Measurements from ENCODE around the gene ADK. TPM values are rescaled to one million over a fixed set of nuclear protein-coding genes. Genes with fewer than 3 reads are reported as not detected.

The ADK gene
- total RNA-seq, 1 donor from 2014 or later, result 26.2 TPM

DNA sequence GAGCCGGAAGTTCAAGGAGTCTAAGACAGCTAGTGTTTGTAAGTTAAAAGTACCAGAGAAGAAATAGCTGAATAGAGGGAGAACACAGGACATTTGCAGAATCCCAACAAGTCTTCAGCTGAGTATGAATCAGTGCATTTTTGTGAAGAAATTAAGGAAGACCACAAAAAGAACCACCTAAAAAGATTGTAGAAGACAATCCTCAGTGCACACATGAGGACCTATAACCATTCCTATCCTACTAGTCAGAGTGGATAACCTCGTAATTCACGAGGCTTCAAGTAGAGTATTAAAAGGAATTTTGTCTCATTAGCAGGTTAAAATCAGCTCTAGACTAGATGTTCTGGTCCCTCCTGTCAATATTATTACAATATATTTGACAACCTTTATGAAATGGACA, 380.0 kb downstream of the ADK start:
- Mint-ChIP-seq H3K9me3 (peaks cover 17% of the 10 kb centered on the region), H3K27me3 (ENCODE audit: low read depth) (no peaks in the 10 kb centered on the region), H3K36me3 (peaks cover 4% of the 10 kb centered on the region), H3K4me1 (no peaks in the 10 kb centered on the region), H3K4me3 (no peak overlapping the region), H3K27ac (no peak overlapping the region)
- TF ChIP-seq, protein P1, sequence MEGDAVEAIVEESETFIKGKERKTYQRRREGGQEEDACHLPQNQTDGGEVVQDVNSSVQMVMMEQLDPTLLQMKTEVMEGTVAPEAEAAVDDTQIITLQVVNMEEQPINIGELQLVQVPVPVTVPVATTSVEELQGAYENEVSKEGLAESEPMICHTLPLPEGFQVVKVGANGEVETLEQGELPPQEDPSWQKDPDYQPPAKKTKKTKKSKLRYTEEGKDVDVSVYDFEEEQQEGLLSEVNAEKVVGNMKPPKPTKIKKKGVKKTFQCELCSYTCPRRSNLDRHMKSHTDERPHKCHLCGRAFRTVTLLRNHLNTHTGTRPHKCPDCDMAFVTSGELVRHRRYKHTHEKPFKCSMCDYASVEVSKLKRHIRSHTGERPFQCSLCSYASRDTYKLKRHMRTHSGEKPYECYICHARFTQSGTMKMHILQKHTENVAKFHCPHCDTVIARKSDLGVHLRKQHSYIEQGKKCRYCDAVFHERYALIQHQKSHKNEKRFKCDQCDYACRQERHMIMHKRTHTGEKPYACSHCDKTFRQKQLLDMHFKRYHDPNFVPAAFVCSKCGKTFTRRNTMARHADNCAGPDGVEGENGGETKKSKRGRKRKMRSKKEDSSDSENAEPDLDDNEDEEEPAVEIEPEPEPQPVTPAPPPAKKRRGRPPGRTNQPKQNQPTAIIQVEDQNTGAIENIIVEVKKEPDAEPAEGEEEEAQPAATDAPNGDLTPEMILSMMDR (IDR thresholded peaks at IDR 0.05; ENCODE audit: unreplicated experiment), result no peak
- no peak for DNase-seq (ENCODE audit: low spot score in 2 of 2, unreplicated experiment in 2 of 2)

DNA sequence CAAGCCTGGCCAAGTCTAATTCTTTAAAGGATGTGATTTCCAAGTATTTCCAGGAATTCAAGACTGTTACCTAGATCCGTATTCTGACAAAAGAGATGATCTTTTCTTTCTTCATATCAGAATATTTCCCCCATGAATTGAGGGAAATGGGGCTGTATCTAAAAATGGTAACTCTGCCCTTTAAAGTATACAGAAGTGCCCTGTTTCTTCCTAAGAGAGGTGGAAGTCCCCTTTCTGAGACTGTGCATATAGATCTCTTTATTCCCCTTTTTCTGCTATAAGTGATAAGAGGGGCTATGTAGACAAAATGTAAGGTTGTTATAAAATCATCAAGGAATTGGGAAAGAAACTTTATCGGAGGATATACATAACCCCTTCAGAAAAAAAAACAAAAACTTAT, 388.3 kb downstream of the ADK start:
- no peaks in the 10 kb centered on the region for H3K27me3 Mint-ChIP-seq (ENCODE audit: low read depth)
- no peak for DNase-seq (ENCODE audit: low spot score in 2 of 2, unreplicated experiment in 2 of 2)
- no peak overlapping the region for H3K27ac Mint-ChIP-seq
- TF ChIP-seq, protein P1 (IDR thresholded peaks at IDR 0.05; ENCODE audit: unreplicated experiment), result no peak
- H3K36me3 Mint-ChIP-seq, result peaks cover 3% of the 10 kb centered on the region
- peaks cover 5% of the 10 kb centered on the region for H3K4me1 Mint-ChIP-seq
- no peak overlapping the region for H3K4me3 Mint-ChIP-seq
- H3K9me3 Mint-ChIP-seq, result no peaks in the 10 kb centered on the region

DNA sequence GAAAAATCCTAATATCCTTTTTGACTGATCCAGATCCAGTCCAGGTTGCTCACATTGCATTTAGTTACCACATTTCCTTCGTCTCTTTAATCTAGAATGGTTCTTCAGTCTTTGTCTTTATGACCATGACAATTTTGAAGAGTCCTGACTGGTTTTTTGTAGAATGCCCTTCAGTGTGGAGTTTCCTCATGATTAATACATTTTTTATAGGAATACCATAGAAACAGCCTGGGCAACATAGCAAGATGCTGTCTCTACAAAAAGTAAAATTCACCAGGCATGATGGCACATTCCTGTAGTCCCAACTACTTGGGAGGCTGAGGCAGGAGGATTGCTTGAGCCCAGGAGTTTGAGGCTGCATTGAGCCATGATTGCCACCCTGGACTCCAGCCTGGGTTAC, 390.4 kb downstream of the ADK start:
- H3K9me3 Mint-ChIP-seq, result no peaks in the 10 kb centered on the region
- H3K27me3 Mint-ChIP-seq (ENCODE audit: low read depth), result no peaks in the 10 kb centered on the region
- TF ChIP-seq, protein P1 (IDR thresholded peaks at IDR 0.05; ENCODE audit: unreplicated experiment), result no peak
- no peak overlapping the region for H3K4me3 Mint-ChIP-seq
- peaks cover 3% of the 10 kb centered on the region for H3K36me3 Mint-ChIP-seq
- no peak for DNase-seq (ENCODE audit: low spot score in 2 of 2, unreplicated experiment in 2 of 2)
- no peak overlapping the region for H3K27ac Mint-ChIP-seq
- peaks cover 7% of the 10 kb centered on the region for H3K4me1 Mint-ChIP-seq

DNA sequence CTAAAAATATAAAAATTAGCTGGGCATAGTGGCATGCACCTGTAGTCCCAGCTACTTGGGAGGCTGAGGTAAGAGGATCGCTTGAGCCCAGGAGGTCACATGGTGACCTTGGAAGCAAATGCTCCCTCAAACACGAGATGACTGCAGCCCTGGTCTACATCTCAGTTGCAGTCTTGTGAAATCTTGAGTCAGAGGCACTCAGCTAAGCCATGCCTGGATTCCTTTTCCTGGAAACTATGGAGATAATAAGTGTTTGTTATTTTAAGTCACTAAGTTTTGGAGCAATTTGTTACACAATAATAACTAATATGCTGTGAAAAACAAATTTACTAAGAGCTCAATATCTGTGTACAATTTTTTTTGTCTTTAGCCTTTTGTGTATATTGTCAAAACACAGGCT, 391.1 kb downstream of the ADK start:
- H3K4me1 Mint-ChIP-seq, result peaks cover 7% of the 10 kb centered on the region
- no peak overlapping the region for H3K27ac Mint-ChIP-seq
- no peak for DNase-seq (ENCODE audit: low spot score in 2 of 2, unreplicated experiment in 2 of 2)
- no peaks in the 10 kb centered on the region for H3K36me3 Mint-ChIP-seq
- TF ChIP-seq, protein P1 (IDR thresholded peaks at IDR 0.05; ENCODE audit: unreplicated experiment), result no peak
- no peaks in the 10 kb centered on the region for H3K9me3 Mint-ChIP-seq
- no peaks in the 10 kb centered on the region for H3K27me3 Mint-ChIP-seq (ENCODE audit: low read depth)
- H3K4me3 Mint-ChIP-seq, result no peak overlapping the region

DNA sequence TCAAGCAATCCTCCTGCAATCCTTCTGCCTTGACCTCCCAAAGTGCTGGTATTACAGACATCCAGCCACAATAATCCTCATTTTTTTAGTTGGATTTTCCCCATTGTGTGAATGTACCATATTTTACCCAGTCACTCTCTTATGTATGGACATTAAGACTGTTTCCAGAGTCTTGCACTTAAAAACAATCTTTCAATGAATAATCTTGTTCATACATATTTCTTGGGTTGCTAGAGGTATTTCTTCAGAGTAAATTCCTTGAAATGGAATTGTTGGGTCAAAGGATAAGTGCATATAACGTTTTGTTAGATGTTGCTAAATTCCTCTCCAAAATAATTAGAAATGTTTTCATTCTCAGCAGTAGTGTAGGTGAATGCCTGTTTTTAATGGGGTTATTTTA, 392.3 kb downstream of the ADK start:
- H3K4me1 Mint-ChIP-seq, result peaks cover 7% of the 10 kb centered on the region
- no peaks in the 10 kb centered on the region for H3K27me3 Mint-ChIP-seq (ENCODE audit: low read depth)
- TF ChIP-seq, protein P1 (IDR thresholded peaks at IDR 0.05; ENCODE audit: unreplicated experiment), result no peak
- no peak overlapping the region for H3K27ac Mint-ChIP-seq
- no peak for DNase-seq (ENCODE audit: low spot score in 2 of 2, unreplicated experiment in 2 of 2)
- H3K4me3 Mint-ChIP-seq, result no peak overlapping the region
- H3K9me3 Mint-ChIP-seq, result no peaks in the 10 kb centered on the region
- no peaks in the 10 kb centered on the region for H3K36me3 Mint-ChIP-seq

DNA sequence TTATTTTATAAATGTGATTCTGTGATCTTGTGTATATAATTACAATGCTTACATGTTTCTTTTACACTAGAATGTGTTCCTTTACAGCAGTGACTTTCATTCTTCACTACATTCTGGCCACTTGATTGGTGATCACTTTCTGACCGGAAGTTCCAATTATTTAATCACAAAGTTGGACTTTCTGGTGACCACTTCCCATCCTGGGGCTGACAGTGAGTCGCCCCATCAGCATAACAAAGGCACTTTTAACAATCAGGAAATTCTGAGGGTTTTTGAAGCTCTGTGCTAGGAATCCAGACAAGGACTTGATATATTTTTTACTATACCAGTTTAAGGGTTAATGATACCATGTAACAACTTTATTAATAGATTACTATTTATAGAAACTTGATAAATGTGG, 393.1 kb downstream of the ADK start:
- TF ChIP-seq, protein P1 (IDR thresholded peaks at IDR 0.05; ENCODE audit: unreplicated experiment), result no peak
- no peak overlapping the region for H3K27ac Mint-ChIP-seq
- no peaks in the 10 kb centered on the region for H3K27me3 Mint-ChIP-seq (ENCODE audit: low read depth)
- H3K9me3 Mint-ChIP-seq, result no peaks in the 10 kb centered on the region
- H3K4me1 Mint-ChIP-seq, result peaks cover 7% of the 10 kb centered on the region
- DNase-seq (ENCODE audit: low spot score in 2 of 2, unreplicated experiment in 2 of 2), result no peak
- no peaks in the 10 kb centered on the region for H3K36me3 Mint-ChIP-seq
- H3K4me3 Mint-ChIP-seq, result no peak overlapping the region

Data from mesothelial cell of epicardium (in vitro differentiated cells).